ENCODE data around the gene BCL7A.

BCL7A gene

GRCh38 chr12:122062832-122063693, 41.4 kb downstream of the BCL7A start:
- Histone ChIP-seq H3K9me3 (ENCODE audit: control insufficient read depth in 1 of 2, low read length in 2 of 2) (no peaks in the 10 kb centered on the region), H3K4me1 (ENCODE audit: control insufficient read depth in 1 of 2, insufficient read depth in 2 of 2, low read length in 2 of 2) (peaks cover 29 to 50% of the 10 kb centered on the region in 2 donors), H3K27ac (ENCODE audit: low read depth, low read length) (peak overlapping the region; percentile 35), H3K27me3 (ENCODE audit: control insufficient read depth in 1 of 2, insufficient read depth in 2 of 2, low read length in 2 of 2) (no peaks in the 10 kb centered on the region), H3K36me3 (ENCODE audit: control insufficient read depth in 1 of 2, insufficient read depth in 2 of 2, low read length in 2 of 2) (peaks cover 0 to 4% of the 10 kb centered on the region in 2 donors), H3K9ac (ENCODE audit: low read depth in 1 of 2, low read length in 2 of 2) (peak overlapping the region; percentile 49 to 70), H3K4me3 (ENCODE audit: low read depth in 1 of 2, low read length in 2 of 2) (peak overlapping the region; percentile 37 to 51)

- Histone ChIP-seq H3K36me3 (ENCODE audit: control insufficient read depth in 1 of 2, insufficient read depth in 2 of 2, low read length in 2 of 2) (peaks cover 0 to 4% of the 10 kb centered on the region in 2 donors), H3K4me3 (ENCODE audit: low read depth in 1 of 2, low read length in 2 of 2) (peak overlapping the region in 1 of 2 donors; percentile 16)
Observed at GRCh38 chr12:122063694-122064024, 42.0 kb downstream of the BCL7A start.

GRCh38 chr12:122064025-122064777, 42.5 kb downstream of the BCL7A start:
- Histone ChIP-seq H3K9me3 (ENCODE audit: control insufficient read depth in 1 of 2, low read length in 2 of 2) (no peaks in the 10 kb centered on the region), H3K4me3 (ENCODE audit: low read depth in 1 of 2, low read length in 2 of 2) (peak overlapping the region in 1 of 2 donors; percentile 36), H3K27ac (ENCODE audit: low read depth, low read length) (peak overlapping the region; percentile 50), H3K4me1 (ENCODE audit: control insufficient read depth in 1 of 2, insufficient read depth in 2 of 2, low read length in 2 of 2) (peaks cover 34 to 50% of the 10 kb centered on the region in 2 donors), H3K36me3 (ENCODE audit: control insufficient read depth in 1 of 2, insufficient read depth in 2 of 2, low read length in 2 of 2) (peaks cover 0 to 1% of the 10 kb centered on the region in 2 donors), H3K27me3 (ENCODE audit: control insufficient read depth in 1 of 2, insufficient read depth in 2 of 2, low read length in 2 of 2) (no peaks in the 10 kb centered on the region), H3K9ac (ENCODE audit: low read depth in 1 of 2, low read length in 2 of 2) (peak overlapping the region in 1 of 2 donors; percentile 70)

More at GRCh38 chr12:122063694-122064024, 42.0 kb downstream of the BCL7A start:
- H3K4me1 ChIP-seq (ENCODE audit: control insufficient read depth in 1 of 2, insufficient read depth in 2 of 2, low read length in 2 of 2) = peaks cover 34 to 50% of the 10 kb centered on the region in 2 donors
- peak overlapping the region; percentile 35 for H3K27ac ChIP-seq (ENCODE audit: low read depth, low read length)
- no peaks in the 10 kb centered on the region for H3K9me3 ChIP-seq (ENCODE audit: control insufficient read depth in 1 of 2, low read length in 2 of 2)
- no peaks in the 10 kb centered on the region for H3K27me3 ChIP-seq (ENCODE audit: control insufficient read depth in 1 of 2, insufficient read depth in 2 of 2, low read length in 2 of 2)
- peak overlapping the region; percentile 49 to 70 for H3K9ac ChIP-seq (ENCODE audit: low read depth in 1 of 2, low read length in 2 of 2)

GRCh38 chr12:122064780-122065588, 43.3 kb downstream of the BCL7A start:
- H3K4me1 ChIP-seq (ENCODE audit: control insufficient read depth in 1 of 2, insufficient read depth in 2 of 2, low read length in 2 of 2) = peaks cover 34 to 50% of the 10 kb centered on the region in 2 donors
- H3K36me3 ChIP-seq (ENCODE audit: control insufficient read depth in 1 of 2, insufficient read depth in 2 of 2, low read length in 2 of 2) = no peaks in the 10 kb centered on the region
- H3K9me3 ChIP-seq (ENCODE audit: control insufficient read depth in 1 of 2, low read length in 2 of 2) = no peaks in the 10 kb centered on the region
- peak overlapping the region in 1 of 2 donors; percentile 44 for H3K9ac ChIP-seq (ENCODE audit: low read depth in 1 of 2, low read length in 2 of 2)
- peak overlapping the region; percentile 57 for H3K27ac ChIP-seq (ENCODE audit: low read depth, low read length)
- H3K27me3 ChIP-seq (ENCODE audit: control insufficient read depth in 1 of 2, insufficient read depth in 2 of 2, low read length in 2 of 2) = no peaks in the 10 kb centered on the region
- peak overlapping the region in 1 of 2 donors; percentile 36 for H3K4me3 ChIP-seq (ENCODE audit: low read depth in 1 of 2, low read length in 2 of 2)

- no peaks in the 10 kb centered on the region for H3K27me3 ChIP-seq (ENCODE audit: control insufficient read depth in 1 of 2, insufficient read depth in 2 of 2, low read length in 2 of 2)
- peaks cover 34 to 46% of the 10 kb centered on the region in 2 donors for H3K4me1 ChIP-seq (ENCODE audit: control insufficient read depth in 1 of 2, insufficient read depth in 2 of 2, low read length in 2 of 2)
- H3K4me3 ChIP-seq (ENCODE audit: low read depth in 1 of 2, low read length in 2 of 2) = no peak overlapping the region
- no peak overlapping the region for H3K27ac ChIP-seq (ENCODE audit: low read depth, low read length)
- peak overlapping the region in 1 of 2 donors; percentile 15 for H3K9ac ChIP-seq (ENCODE audit: low read depth in 1 of 2, low read length in 2 of 2)
- no peaks in the 10 kb centered on the region for H3K9me3 ChIP-seq (ENCODE audit: control insufficient read depth in 1 of 2, low read length in 2 of 2)
- H3K36me3 ChIP-seq (ENCODE audit: control insufficient read depth in 1 of 2, insufficient read depth in 2 of 2, low read length in 2 of 2) = no peaks in the 10 kb centered on the region
Observed at GRCh38 chr12:122067548-122067947, 45.9 kb downstream of the BCL7A start.

- Histone ChIP-seq H3K27ac (ENCODE audit: low read depth, low read length) (no peak overlapping the region), H3K36me3 (ENCODE audit: control insufficient read depth in 1 of 2, insufficient read depth in 2 of 2, low read length in 2 of 2) (no peaks in the 10 kb centered on the region), H3K27me3 (ENCODE audit: control insufficient read depth in 1 of 2, insufficient read depth in 2 of 2, low read length in 2 of 2) (no peaks in the 10 kb centered on the region), H3K4me3 (ENCODE audit: low read depth in 1 of 2, low read length in 2 of 2) (no peak overlapping the region), H3K9ac (ENCODE audit: low read depth in 1 of 2, low read length in 2 of 2) (peak overlapping the region; percentile 15 to 25), H3K9me3 (ENCODE audit: control insufficient read depth in 1 of 2, low read length in 2 of 2) (no peaks in the 10 kb centered on the region), H3K4me1 (ENCODE audit: control insufficient read depth in 1 of 2, insufficient read depth in 2 of 2, low read length in 2 of 2) (peaks cover 30 to 41% of the 10 kb centered on the region in 2 donors)
Observed at GRCh38 chr12:122067966-122068365, 46.3 kb downstream of the BCL7A start.

GRCh38 chr12:122072031-122072970, 50.6 kb downstream of the BCL7A start:
- no peaks in the 10 kb centered on the region for H3K9me3 ChIP-seq (ENCODE audit: control insufficient read depth in 1 of 2, low read length in 2 of 2)
- no peaks in the 10 kb centered on the region for H3K36me3 ChIP-seq (ENCODE audit: control insufficient read depth in 1 of 2, insufficient read depth in 2 of 2, low read length in 2 of 2)
- no peak overlapping the region for H3K9ac ChIP-seq (ENCODE audit: low read depth in 1 of 2, low read length in 2 of 2)
- no peaks in the 10 kb centered on the region for H3K27me3 ChIP-seq (ENCODE audit: control insufficient read depth in 1 of 2, insufficient read depth in 2 of 2, low read length in 2 of 2)
- H3K27ac ChIP-seq (ENCODE audit: low read depth, low read length) = no peak overlapping the region
- peaks cover 15 to 18% of the 10 kb centered on the region in 2 donors for H3K4me1 ChIP-seq (ENCODE audit: control insufficient read depth in 1 of 2, insufficient read depth in 2 of 2, low read length in 2 of 2)
- H3K4me3 ChIP-seq (ENCODE audit: low read depth in 1 of 2, low read length in 2 of 2) = no peak overlapping the region

- Histone ChIP-seq H3K4me1 (ENCODE audit: control insufficient read depth in 1 of 2, insufficient read depth in 2 of 2, low read length in 2 of 2) (peaks cover 16 to 21% of the 10 kb centered on the region in 2 donors), H3K36me3 (ENCODE audit: control insufficient read depth in 1 of 2, insufficient read depth in 2 of 2, low read length in 2 of 2) (no peaks in the 10 kb centered on the region), H3K27ac (ENCODE audit: low read depth, low read length) (no peak overlapping the region), H3K27me3 (ENCODE audit: control insufficient read depth in 1 of 2, insufficient read depth in 2 of 2, low read length in 2 of 2) (no peaks in the 10 kb centered on the region), H3K9me3 (ENCODE audit: control insufficient read depth in 1 of 2, low read length in 2 of 2) (no peaks in the 10 kb centered on the region), H3K4me3 (ENCODE audit: low read depth in 1 of 2, low read length in 2 of 2) (no peak overlapping the region), H3K9ac (ENCODE audit: low read depth in 1 of 2, low read length in 2 of 2) (no peak overlapping the region)
Observed at GRCh38 chr12:122073815-122074214, 52.1 kb downstream of the BCL7A start.

Data from duodenal mucosa (tissue), 2 donors.